COLO829 (cell line): Measurements from ENCODE around the gene FTO.
"Not testable (repeated sequence)": the region's sequence is repeated elsewhere in the genome, so short reads cannot be mapped to it uniquely, and the experiment has no call there.

ENCODE experiments used
- DNase-seq: peaks from one replicate; pipeline ENCODE4 v3.0.0; 2012; ENCODE audit warnings: low spot score

Gene FTO

GRCh38 chr16:53703590-53704444 lies at the start of gene FTO, which contains the start of gene RPGRIP1L:
Gene FTO (plus strand): TSS chr16:53704156.
Gene RPGRIP1L (minus strand): TSS chr16:53703859. CDS start chr16:53700723, 3,136 bp downstream.
- DNase-seq, result peak; percentile 92

GRCh38 chr16:53654946-53655345 lies 49.0 kb upstream of the FTO start:
- no peak for DNase-seq

DNA sequence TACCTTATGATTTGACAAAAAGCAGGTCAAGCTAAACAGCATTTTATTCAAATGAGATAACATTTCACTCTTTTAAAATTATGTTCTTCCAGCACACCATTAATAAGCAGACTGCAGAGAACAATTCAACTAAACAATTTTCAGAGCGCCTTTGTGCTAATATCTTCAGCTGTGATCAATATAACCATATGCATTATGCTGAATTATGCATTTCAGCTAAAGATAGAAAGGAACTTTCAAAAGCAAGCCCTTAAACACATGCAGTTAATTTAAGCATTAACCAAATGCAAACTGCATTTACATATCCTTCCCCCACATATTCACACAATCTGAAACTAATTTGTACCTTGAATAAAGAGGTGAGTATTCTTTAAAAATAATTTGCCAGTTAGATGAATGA lies 41.9 kb upstream of the FTO start:
- DNase-seq, result no peak

DNA sequence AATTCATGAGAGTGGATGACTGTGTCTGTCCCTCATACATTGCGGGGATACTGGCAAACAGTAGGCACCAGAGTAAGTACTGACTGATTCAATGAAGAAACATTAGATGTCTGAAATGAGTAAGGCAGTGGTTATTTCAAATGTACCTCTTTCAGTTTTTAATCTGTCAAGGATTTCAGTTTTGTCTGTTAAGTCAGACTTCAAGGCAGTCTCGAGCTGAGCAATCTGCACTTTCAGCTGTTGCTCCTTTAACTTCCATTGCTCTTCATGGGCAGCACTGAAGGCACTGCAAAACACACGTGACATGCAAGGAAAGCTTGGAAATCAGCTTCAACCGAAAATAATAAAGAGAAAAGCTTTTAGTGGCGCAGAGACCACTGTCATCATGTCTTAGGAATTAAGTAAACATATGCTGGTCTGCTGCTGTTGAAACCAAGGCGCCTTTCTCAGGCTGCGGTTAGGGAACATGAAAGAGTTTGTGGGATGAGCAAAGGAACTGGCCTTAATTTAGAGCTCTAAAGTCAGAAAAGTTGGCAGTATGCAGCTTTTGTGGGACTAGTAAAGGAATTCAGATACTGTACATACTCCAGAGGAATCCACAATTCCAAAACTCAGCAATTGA lies 39.1 kb upstream of the FTO start:
- no peak for DNase-seq

DNA sequence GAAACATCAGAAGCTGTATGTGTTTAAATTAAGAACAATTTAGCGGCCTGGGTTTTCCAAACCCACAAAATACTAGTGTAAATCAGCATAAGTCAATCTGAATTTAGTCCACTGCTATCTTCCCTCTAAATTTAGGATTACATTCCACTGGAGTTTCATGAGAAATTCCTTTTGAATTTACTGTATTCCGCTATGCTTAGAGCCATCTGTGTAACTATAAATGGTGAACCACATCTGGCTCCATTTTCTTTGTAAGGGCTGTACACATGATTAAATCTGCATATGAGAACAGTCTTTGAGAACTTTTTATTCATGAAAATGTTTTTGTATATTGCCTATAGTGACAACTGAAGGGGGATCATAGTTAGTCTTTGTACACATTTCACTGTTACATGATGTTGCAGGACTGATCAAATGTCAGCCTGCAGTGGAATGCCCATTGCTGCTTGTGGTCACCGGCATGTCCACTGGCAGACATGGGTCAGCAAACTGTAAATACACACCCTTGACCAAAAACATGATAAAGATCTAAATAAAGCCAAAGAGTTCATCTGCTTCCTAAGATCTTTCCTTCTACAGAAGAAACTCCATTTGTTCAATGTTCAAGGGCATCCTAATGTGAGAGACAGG lies 37.1 kb upstream of the FTO start:
- no peak for DNase-seq

- no peak for DNase-seq
Measured at GRCh38 chr16:53668869-53669268, 35.1 kb upstream of the FTO start.

GRCh38 chr16:53672461-53672860 lies 31.5 kb upstream of the FTO start:
- DNase-seq, result no peak

DNA sequence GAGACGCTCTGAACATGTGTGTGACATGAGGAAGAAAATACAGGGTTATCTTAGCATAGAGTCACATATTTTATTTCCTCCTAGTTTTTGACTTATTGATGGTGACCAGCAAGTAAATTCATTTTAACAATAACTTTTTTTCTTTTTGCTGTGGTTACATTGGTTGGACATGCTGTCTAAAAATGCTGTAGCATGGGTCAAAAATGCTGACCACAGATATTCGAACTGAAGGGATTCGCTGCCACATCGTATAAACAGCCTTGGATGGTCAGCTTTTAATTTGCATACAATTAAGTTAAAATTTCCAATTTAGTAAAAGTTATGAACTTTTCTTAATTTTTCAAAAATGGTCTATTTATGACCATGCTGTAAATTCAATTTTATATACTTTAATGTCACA lies 30.8 kb upstream of the FTO start:
- no peak for DNase-seq

GRCh38 chr16:53678155-53678554 lies 25.8 kb upstream of the FTO start:
- no peak for DNase-seq

DNA sequence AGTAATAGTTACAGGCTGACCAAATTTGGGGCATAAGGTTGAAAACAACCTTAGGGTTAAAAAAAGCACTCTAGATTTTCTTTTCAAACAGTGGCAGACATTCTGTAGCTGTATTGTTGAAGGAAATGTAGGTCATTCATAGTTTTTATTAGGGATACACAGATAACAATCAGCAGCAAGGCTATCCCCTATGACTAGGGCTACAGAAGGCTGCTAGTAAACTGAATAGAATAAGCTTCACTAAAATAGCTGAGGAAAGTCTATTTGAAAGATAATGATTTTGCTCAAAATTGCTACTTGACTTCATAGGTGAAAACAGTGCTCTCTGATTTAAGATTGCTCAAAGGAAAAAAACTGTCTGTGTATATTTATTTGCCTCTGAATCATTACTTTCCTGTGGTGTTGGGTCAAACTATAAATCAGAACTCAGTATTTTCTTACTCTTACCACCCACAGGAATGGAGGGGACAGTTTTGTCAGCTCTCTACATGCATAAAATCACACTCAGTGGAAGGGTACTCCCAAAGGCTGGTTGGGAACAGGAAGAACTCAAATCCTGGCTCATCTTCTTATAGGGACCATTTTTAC lies 25.1 kb upstream of the FTO start:
- DNase-seq, result peak; percentile 0

GRCh38 chr16:53680756-53681155 lies 23.2 kb upstream of the FTO start:
- no peak for DNase-seq

- DNase-seq, result no peak
Measured at GRCh38 chr16:53681354-53681753, 22.6 kb upstream of the FTO start.

GRCh38 chr16:53685334-53685733 lies 18.6 kb upstream of the FTO start:
- not testable (repeated sequence) for DNase-seq

- DNase-seq, result no peak
Measured at GRCh38 chr16:53686710-53687109, 17.2 kb upstream of the FTO start.

DNA sequence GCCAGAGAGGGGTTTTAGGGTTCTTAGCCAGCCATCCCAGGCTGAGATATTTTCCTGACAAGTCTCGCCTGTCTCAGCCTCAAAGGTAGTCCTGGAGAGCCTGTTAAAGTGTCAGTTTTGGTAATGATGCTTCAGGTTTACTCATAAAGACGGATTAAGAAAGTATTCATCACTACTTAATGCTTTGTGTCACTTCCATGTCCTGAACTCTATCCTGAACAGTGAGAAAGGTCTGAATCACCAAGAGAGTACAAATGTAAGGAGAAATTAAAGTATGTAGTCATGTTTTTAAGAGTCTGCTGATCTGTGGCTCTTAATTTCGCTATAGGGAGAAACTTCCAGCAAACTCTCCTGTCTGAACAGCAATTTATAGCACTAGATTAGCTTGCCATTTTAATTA lies 14.3 kb upstream of the FTO start:
- DNase-seq, result no peak

GRCh38 chr16:53690771-53691170 lies 13.2 kb upstream of the FTO start:
- no peak for DNase-seq

DNA sequence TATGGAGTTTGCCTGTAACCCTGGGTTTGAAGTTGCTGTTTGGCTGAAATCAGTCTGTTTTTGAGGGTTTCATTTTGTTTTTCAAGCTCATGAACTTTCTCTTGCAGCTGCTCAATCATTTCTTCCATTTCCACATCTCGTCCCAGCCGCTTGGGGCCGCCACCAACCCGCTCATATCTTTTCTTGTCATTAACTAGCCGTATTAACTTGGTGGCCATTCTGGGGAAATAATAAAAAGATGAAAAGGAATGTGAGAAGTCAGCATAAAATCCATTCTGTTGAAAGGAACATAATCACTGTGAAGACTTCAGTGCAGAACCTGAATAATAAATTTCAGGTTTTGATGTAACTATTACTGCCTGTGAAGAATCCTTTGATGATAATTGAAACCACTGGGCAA lies 11.8 kb upstream of the FTO start:
- DNase-seq, result no peak

- no peak for DNase-seq
Measured at GRCh38 chr16:53693320-53693719, 10.6 kb upstream of the FTO start.

- no peak for DNase-seq
Measured at GRCh38 chr16:53695070-53695469, 8.9 kb upstream of the FTO start.

GRCh38 chr16:53698271-53698670 lies 5.7 kb upstream of the FTO start:
- DNase-seq, result not testable (repeated sequence)

DNA sequence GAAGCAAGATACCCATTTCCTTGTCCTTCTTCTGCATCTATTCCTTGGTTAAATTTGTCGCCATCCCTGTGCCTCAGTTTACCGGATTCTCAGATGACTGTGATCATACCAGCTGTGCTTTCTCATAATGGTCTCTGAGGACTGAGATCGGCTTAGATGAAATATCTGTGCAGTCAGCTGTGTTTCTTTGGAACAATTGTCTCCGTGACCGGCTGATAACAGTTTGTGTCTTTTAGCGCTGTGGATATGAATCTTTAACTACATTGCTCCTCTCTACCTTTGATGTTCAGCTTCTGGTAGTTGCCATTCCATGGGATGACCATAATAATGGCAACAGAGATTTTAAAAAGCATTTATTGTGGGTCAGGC lies 473 bp downstream of the FTO start:
- no peak for DNase-seq

DNA sequence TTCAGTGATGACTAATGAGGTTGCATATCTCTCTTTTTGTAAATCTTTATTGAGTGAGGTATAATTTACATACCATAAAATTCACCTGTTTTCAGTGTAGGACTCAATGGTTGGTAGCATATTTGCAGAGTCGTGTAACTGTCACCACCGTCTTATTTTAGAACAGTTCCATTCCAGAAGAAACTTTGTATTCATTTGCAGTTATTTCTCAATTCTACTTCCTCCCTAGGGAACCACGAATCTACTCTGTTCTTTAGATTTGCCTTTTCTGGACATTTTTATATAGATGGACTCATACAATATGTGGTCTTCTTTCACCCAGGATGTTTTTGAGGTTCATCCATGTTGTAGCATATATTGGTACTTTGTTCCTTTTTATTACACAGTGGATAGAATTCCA lies 3.7 kb downstream of the FTO start:
- no peak for DNase-seq

- DNase-seq, result no peak
Measured at GRCh38 chr16:53708490-53708889, 4.5 kb downstream of the FTO start.
